HEK293T (cell line): Measurements from ENCODE around the gene SIDT2.

Experiments used
- CTCF ChIA-PET: fragments of 350-600 bp; formaldehyde crosslinking; extraction: SDS; loops from one replicate; lab custom pipeline; 2021; ENCODE audit warnings: antibody characterized with exemption, inconsistent platforms; lab: Yijun Ruan, JAX
- POLR2A ChIA-PET: fragments of 350-600 bp; formaldehyde crosslinking; extraction: SDS; loops from one replicate; lab custom pipeline; 2020; ENCODE audit warnings: antibody characterized with exemption, inconsistent platforms; lab: Yijun Ruan, JAX
- DNase-seq: peaks from one replicate; pipeline ENCODE4 v3.0.0; 2012; ENCODE audit warnings: mixed read lengths; ENCODE audit errors: extremely low spot score
- ARNT ChIP-seq: fragments of 450-650 bp; IDR thresholded peaks from 2 replicates; pipeline ENCODE4 v1.6.1; 2017; ENCODE audit warnings: mild to moderate bottlenecking
- BHLHE40 ChIP-seq: fragments of 450-650 bp; IDR thresholded peaks from 2 replicates; pipeline ENCODE4 v1.6.1; 2016; ENCODE audit warnings: mild to moderate bottlenecking, moderate library complexity, borderline replicate concordance
- CTBP1 ChIP-seq: fragments of 450-650 bp; IDR thresholded peaks from 2 replicates; pipeline ENCODE4 v1.6.1; 2016; ENCODE audit warnings: borderline replicate concordance
- ELF4 ChIP-seq: fragments of 450-650 bp; IDR thresholded peaks from 2 replicates; pipeline ENCODE4 v1.6.1; 2017; ENCODE audit warnings: antibody characterized with exemption
- FOXA1 ChIP-seq: fragments of 450-650 bp; IDR thresholded peaks from 2 replicates; pipeline ENCODE4 v1.6.1; 2016; ENCODE audit warnings: mild to moderate bottlenecking
- FOXK2 ChIP-seq: fragments of 450-650 bp; IDR thresholded peaks from 2 replicates; pipeline ENCODE4 v1.6.1; 2016; ENCODE audit warnings: mild to moderate bottlenecking
- FOXM1 ChIP-seq: fragments of 450-650 bp; IDR thresholded peaks from 2 replicates; pipeline ENCODE4 v1.6.1; 2017; ENCODE audit warnings: mild to moderate bottlenecking, borderline replicate concordance
- HDGF ChIP-seq: fragments of 450-650 bp; IDR thresholded peaks from 2 replicates; pipeline ENCODE4 v1.6.1; 2017; ENCODE audit warnings: antibody characterized with exemption, borderline replicate concordance
- L3MBTL2 ChIP-seq: fragments of 450-650 bp; conservative IDR thresholded peaks from 2 replicates; pipeline ENCODE4 v1.6.1; 2016; ENCODE audit warnings: mild to moderate bottlenecking
- LEF1 ChIP-seq: fragments of 450-650 bp; IDR thresholded peaks from 2 replicates; pipeline ENCODE4 v1.6.1; 2017; ENCODE audit warnings: mild to moderate bottlenecking, borderline replicate concordance
- NFRKB ChIP-seq: fragments of 450-650 bp; IDR thresholded peaks from 2 replicates; pipeline ENCODE4 v1.6.1; 2016; ENCODE audit warnings: mild to moderate bottlenecking, moderate library complexity
- PKNOX1 ChIP-seq: fragments of 450-650 bp; IDR thresholded peaks from 2 replicates; pipeline ENCODE4 v1.6.1; 2016
- SP1 ChIP-seq: fragments of 450-650 bp; IDR thresholded peaks from 2 replicates; pipeline ENCODE4 v1.6.1; 2017
- SUZ12 ChIP-seq: fragments of 450-650 bp; IDR thresholded peaks from 2 replicates; pipeline ENCODE4 v1.6.1; 2016; ENCODE audit warnings: mild to moderate bottlenecking
- TARDBP ChIP-seq: fragments of 450-650 bp; IDR thresholded peaks from 2 replicates; pipeline ENCODE4 v1.6.1; 2016
- ZNF384 ChIP-seq: fragments of 450-650 bp; IDR thresholded peaks from 2 replicates; pipeline ENCODE4 v1.6.1; 2016

Gene SIDT2

GRCh38 chr11:117143871-117144476 is 34.6 kb upstream of the SIDT2 start, which contains the start of gene PAFAH1B2:
TSS of gene PAFAH1B2 (plus strand) at chr11:117144287. CDS start at chr11:117152448, 8,161 bp downstream.
- CTCF ChIA-PET, result no interaction called here
- POLR2A ChIA-PET, result interaction anchor here (0.6 to 4.1 kb wide), 16 partner anchors 8 to 429 kb away, joined by 3 to 58 read pairs (median 4); partner anchors contain the start of genes PCSK7, RNF214, SIDT2 and SIK3
- DNase-seq, result peak; percentile 97
- no peak for TF ChIP-seq SUZ12
- TF ChIP-seq ZNF384, result no peak
- TF ChIP-seq PKNOX1, result peak; percentile 99
- TF ChIP-seq HDGF, result no peak
- TF ChIP-seq FOXK2, result no peak
- TF ChIP-seq TARDBP, result no peak
- no peak for TF ChIP-seq ARNT
- no peak for TF ChIP-seq BHLHE40
- TF ChIP-seq FOXM1, result no peak
- TF ChIP-seq SP1, result no peak
- TF ChIP-seq CTBP1, result no peak
- TF ChIP-seq FOXA1, result no peak
- TF ChIP-seq ELF4, result peak; percentile 77
- TF ChIP-seq L3MBTL2, result peak; percentile 95

- TF ChIP-seq LEF1 (no peak), ZNF384 (no peak), FOXK2 (no peak), FOXM1 (peak; percentile 23; the same call in 1 of the 2 replicates), CTBP1 (no peak)
- ChIA-PET CTCF (interaction anchor here (0.6 to 0.9 kb wide), 2 partner anchors 10 to 166 kb away, joined by 3 to 6 read pairs; no protein-coding TSS in a partner anchor), POLR2A (interaction anchor here (0.6 to 4.1 kb wide), 14 partner anchors 10 to 430 kb away, joined by 3 to 58 read pairs (median 5); partner anchors contain the start of genes BUD13, PCSK7, RNF214 and SIDT2)
- DNase-seq, result peak; percentile 67
These were observed 33.8 kb upstream of the SIDT2 start for GRCh38 chr11:117144477-117145392.

- POLR2A ChIA-PET, result interaction anchor here (0.6 to 4.1 kb wide), 7 partner anchors 17 to 372 kb away, joined by 3 to 58 read pairs (median 7); partner anchors contain the start of genes BUD13 and SIDT2
These were observed 33.2 kb upstream of the SIDT2 start for GRCh38 chr11:117145393-117145761.

GRCh38 chr11:117146521-117146920 is 32.0 kb upstream of the SIDT2 start:
- TF ChIP-seq L3MBTL2, result no peak
- no peak for TF ChIP-seq NFRKB
- no peak for TF ChIP-seq HDGF
- TF ChIP-seq TARDBP, result no peak
- TF ChIP-seq FOXM1, result no peak
- TF ChIP-seq PKNOX1, result no peak
- no peak for TF ChIP-seq ELF4
- no peak for TF ChIP-seq FOXK2
- TF ChIP-seq ZNF384, result no peak
- TF ChIP-seq BHLHE40, result no peak
- TF ChIP-seq LEF1, result no peak
- no peak for TF ChIP-seq SUZ12
- no peak for TF ChIP-seq SP1
- no peak for TF ChIP-seq CTBP1
- no peak for TF ChIP-seq FOXA1
- TF ChIP-seq ARNT, result no peak
- DNase-seq, result no peak
- ChIA-PET CTCF (interaction anchor here (0.6 kb wide), 1 partner anchor 380 kb away, joined by 3 read pairs; no protein-coding TSS in a partner anchor), POLR2A (interaction anchor here (3.7 to 4.1 kb wide), 2 partner anchors 25 to 34 kb away, joined by 24 to 58 read pairs; partner anchors contain the start of gene SIDT2)

More at GRCh38 chr11:117145393-117145761, 33.2 kb upstream of the SIDT2 start:
- peak; percentile 59 for DNase-seq
- CTCF ChIA-PET, result interaction anchor here (0.6 to 0.9 kb wide), 3 partner anchors 9 to 167 kb away, joined by 3 to 6 read pairs (median 3); no protein-coding TSS in a partner anchor
- TF ChIP-seq PKNOX1 (peak; percentile 88), NFRKB (no peak)

- CTCF ChIA-PET, result no interaction called here
- TF ChIP-seq TARDBP (no peak), BHLHE40 (no peak), ELF4 (no peak), SUZ12 (no peak), FOXM1 (no peak), HDGF (no peak), PKNOX1 (no peak), ARNT (no peak), L3MBTL2 (no peak)
- no peak for DNase-seq
- POLR2A ChIA-PET, result interaction anchor here (0.9 kb wide), 1 partner anchor 9 kb away, joined by 3 read pairs; the partner anchor contains the start of gene PAFAH1B2
These were observed 26.5 kb upstream of the SIDT2 start for GRCh38 chr11:117152066-117152465.
